GM21423 (cell line): ENCODE results near the gene NR2F1.

Experiments
- ATAC-seq: cut with Tn5 transposase; IDR thresholded peaks from one replicate; pipeline ENCODE4 v1.9.1; 2021; ENCODE audit warnings: mild to moderate bottlenecking, moderate library complexity; ENCODE audit not compliant: unreplicated experiment

Gene NR2F1

GRCh38 chr5:93635991-93636390 is 53.0 kb downstream of the NR2F1 start:
- peak; percentile 89 for ATAC-seq

DNA sequence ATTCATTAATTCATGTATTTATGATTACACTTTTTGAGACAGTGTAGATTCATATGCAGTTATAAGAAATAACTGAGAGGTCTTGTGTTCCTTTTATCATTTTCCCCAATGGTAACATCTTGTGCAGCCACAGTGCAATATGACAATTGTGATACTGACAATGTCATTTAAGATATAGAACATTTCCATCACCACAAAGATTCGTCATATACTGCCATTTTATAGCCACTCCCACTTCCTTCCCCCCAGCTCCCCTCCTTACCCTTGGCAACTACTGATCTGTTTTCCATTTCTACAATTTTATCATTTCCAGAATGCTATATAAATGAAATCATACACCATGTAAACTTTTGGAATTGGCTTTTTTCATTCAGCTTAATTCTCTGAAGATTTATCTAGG is 53.8 kb downstream of the NR2F1 start:
- no peak for ATAC-seq

GRCh38 chr5:93637697-93638096 is 54.7 kb downstream of the NR2F1 start:
- no peak for ATAC-seq

DNA sequence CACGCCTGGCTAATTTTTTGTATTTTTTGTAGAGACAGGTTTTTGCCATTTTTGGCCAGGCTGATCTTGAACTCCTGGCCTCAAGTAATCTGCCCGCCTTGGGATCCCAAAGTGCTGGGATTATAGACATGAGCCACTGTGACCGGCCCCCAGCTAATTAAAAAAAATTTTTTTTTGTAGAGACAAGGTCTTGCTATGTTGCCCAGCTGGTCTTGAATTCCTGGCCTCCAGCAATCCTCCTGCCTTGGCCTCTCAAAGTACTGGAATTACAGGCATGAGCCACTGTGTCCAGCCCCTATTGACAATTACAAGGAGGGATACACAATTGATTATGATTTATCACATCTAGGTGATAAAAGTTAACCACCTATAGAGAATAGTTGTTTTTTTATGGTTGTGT is 59.5 kb downstream of the NR2F1 start:
- ATAC-seq: no peak
